HG02981 (cell line): ENCODE data around the gene SPN.
"Not testable (repeated sequence)": the region's sequence is repeated elsewhere in the genome, so short reads cannot be mapped to it uniquely, and the experiment has no call there.

Experiments
- ATAC-seq: cut with Tn5 transposase; IDR thresholded peaks from one replicate; pipeline ENCODE4 v1.9.1; 2021; ENCODE audit warnings: mild to moderate bottlenecking, moderate library complexity; ENCODE audit not compliant: unreplicated experiment

SPN gene

DNA sequence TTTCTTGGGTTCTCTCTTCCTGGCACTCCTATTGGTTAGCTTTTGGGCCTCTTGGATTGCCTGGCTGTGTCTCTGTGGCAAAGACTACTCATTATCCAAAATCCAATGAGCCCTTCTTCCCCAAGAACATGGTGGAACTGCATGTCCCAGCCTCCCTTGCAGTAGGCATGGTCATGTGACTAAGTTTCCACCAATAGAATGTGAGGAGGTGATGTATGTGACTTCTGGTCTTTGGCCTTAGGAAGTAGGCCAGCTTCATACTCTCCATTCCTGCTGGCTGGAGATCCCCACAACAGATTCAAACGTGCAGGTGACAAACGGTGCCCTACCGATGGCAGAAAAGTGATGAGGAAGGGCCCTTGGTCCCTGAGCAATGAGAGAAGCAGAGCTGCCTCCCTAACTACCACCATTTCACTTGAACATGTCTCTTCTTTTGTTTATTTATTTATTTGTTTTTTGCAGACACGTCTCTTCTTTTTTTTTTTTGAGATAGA is 17.3 kb upstream of the SPN start:
- peak; percentile 37 for ATAC-seq

DNA sequence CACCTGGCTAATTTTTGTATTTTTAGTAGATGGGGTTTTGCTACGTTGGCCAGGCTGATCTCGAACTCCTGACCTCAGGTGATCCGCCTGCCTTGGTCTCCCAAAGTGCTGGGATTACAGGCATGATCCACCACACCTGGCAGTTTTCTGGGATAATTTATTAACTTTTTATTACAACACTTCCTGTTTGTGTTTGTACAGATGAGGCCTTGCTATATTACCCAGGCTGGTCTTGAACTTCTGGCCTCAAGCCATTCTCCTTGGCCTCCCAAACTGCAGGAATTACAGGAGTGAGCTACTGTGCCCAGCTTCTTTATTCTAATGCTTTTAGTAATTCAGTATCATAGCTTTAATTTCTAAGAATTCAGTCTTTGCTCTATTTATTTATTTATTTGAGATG is 16.1 kb upstream of the SPN start:
- no peak for ATAC-seq

- ATAC-seq = no peak
These were observed 13.2 kb upstream of the SPN start for GRCh38 chr16:29649588-29650494.

GRCh38 chr16:29650771-29651170 is 12.3 kb upstream of the SPN start:
- ATAC-seq = no peak

GRCh38 chr16:29651774-29652349 is 11.2 kb upstream of the SPN start:
- ATAC-seq = no peak

DNA sequence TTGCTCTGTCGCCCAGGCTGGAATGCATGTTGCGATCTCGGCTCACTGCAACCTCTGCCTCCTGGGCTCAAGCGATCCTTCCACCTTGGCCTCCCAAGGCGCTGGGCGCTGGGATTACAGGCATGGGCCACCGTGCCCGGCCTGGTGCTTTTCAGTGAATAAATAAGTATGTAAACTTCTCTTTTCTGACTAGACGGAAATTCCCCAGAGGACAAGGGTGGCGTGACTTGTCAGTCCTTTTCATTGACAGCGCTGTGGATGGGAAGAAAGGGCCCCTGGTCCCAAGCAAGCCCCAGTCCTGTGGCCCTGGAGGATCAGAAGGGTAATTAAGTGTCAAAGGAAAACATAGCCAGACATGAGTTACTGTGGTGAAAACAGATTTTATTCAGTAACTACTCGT is 9.6 kb upstream of the SPN start:
- ATAC-seq = no peak

- not testable (repeated sequence) for ATAC-seq
These were observed 9.2 kb upstream of the SPN start for GRCh38 chr16:29653890-29654289.

- ATAC-seq = no peak
These were observed 6.1 kb upstream of the SPN start for GRCh38 chr16:29656688-29657523.

- no peak for ATAC-seq
These were observed 4.3 kb upstream of the SPN start for GRCh38 chr16:29658705-29659104.

- ATAC-seq = no peak
These were observed 883 bp upstream of the SPN start for GRCh38 chr16:29662000-29662728.

DNA sequence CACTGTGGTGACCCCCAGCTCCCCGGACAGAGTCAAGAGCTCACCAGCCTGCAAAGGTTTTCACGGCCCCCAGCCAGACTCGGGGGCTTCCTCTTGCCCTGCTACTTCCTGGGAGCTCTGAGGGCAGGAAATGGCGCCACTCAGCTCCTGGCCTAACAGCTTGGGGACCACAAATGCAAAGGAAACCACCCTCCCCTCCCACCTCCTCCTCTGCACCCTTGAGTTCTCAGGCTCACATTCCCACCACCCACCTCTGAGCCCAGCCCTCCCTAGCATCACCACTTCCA is 375 bp upstream of the SPN start:
- no peak for ATAC-seq

DNA sequence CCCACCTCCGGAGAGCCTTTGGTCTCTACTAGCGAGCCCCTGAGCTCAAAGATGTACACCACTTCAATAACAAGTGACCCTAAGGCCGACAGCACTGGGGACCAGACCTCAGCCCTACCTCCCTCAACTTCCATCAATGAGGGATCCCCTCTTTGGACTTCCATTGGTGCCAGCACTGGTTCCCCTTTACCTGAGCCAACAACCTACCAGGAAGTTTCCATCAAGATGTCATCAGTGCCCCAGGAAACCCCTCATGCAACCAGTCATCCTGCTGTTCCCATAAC is 702 bp downstream of the SPN start:
- ATAC-seq = no peak

DNA sequence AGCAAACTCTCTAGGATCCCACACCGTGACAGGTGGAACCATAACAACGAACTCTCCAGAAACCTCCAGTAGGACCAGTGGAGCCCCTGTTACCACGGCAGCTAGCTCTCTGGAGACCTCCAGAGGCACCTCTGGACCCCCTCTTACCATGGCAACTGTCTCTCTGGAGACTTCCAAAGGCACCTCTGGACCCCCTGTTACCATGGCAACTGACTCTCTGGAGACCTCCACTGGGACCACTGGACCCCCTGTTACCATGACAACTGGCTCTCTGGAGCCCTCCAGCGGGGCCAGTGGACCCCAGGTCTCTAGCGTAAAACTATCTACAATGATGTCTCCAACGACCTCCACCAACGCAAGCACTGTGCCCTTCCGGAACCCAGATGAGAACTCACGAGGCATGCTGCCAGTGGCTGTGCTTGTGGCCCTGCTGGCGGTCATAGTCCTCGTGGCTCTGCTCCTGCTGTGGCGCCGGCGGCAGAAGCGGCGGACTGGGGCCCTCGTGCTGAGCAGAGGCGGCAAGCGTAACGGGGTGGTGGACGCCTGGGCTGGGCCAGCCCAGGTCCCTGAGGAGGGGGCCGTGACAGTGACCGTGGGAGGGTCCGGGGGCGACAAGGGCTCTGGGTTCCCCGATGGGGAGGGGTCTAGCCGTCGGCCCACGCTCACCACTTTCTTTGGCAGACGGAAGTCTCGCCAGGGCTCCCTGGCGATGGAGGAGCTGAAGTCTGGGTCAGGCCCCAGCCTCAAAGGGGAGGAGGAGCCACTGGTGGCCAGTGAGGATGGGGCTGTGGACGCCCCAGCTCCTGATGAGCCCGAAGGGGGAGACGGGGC is 1.3 kb downstream of the SPN start:
- ATAC-seq = no peak

- ATAC-seq = no peak
These were observed 2.4 kb downstream of the SPN start for GRCh38 chr16:29665294-29666077.

GRCh38 chr16:29667322-29667610 is 4.2 kb downstream of the SPN start:
- not testable (repeated sequence) for ATAC-seq

DNA sequence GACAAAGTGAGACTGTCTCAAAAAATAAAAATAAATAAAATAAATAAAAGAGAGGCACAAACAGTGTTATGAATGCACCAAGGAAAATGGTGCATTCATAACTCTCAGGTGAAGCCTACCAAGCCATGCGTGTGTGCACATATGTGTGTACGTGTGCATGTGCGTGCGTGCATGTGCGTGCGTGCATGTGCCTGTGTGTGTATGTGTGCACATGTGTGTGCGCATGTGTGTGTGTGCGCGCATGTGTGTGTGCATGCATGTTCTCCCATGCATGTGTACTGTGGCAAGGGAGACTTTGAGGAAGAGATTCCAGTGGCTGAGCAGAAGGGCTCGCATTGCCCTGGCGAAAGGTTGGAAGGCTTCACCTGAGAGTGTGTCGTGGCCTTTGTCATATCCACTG is 4.7 kb downstream of the SPN start:
- ATAC-seq = no peak

DNA sequence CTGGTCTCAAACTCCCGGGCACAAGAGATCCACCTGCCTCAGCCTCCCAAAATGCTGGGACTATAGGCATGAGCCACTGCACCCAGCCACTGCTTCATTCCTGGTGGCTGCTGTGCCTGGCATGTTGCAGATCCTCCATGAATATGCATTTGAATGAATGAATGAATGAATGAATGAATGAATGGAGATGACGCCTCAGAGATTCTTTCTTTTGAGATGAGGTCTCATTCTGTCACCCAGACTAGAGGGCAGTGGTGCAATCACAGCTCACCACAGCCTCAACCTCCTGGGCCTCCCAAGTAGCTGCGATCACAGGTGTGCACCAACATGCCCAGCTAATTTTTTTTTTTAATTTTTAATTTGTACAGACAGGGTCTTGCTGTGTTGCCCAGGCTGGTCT is 5.2 kb downstream of the SPN start:
- ATAC-seq = no peak

- no peak for ATAC-seq
These were observed 10.5 kb downstream of the SPN start for GRCh38 chr16:29673501-29673900.

DNA sequence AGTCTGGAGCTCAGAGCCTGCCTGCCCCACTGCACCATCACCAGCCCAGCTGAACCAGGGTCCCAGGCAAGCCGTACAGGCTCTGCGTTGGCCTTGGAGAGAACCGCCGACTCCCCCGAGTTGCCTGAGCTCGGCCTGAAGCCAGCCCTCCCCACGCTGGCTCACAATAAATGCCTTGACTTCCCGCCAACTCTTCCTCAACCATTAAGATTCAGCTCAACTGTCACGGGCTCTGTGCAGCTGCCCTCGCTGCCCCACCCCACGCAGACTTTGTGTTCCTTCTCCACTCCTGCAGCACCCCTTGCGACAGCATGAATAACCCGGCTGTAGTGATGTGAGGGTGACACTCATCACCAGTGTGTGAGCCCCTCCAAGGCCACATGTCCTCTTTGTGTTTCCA is 11.1 kb downstream of the SPN start:
- ATAC-seq = no peak
